ENCODE data around the gene MED12. TPM values are rescaled to one million over a fixed set of nuclear protein-coding genes. Genes with fewer than 3 reads are reported as not detected.

Gene MED12
- 12.8 and 18.1 TPM in 2 replicates for total RNA-seq (2014; rRNA removed; shearing (Covaris generic))
- 14.8 and 21.5 TPM in 2 replicates for polyA plus RNA-seq (2014; cell fraction: nucleus; rRNA removed)

DNA sequence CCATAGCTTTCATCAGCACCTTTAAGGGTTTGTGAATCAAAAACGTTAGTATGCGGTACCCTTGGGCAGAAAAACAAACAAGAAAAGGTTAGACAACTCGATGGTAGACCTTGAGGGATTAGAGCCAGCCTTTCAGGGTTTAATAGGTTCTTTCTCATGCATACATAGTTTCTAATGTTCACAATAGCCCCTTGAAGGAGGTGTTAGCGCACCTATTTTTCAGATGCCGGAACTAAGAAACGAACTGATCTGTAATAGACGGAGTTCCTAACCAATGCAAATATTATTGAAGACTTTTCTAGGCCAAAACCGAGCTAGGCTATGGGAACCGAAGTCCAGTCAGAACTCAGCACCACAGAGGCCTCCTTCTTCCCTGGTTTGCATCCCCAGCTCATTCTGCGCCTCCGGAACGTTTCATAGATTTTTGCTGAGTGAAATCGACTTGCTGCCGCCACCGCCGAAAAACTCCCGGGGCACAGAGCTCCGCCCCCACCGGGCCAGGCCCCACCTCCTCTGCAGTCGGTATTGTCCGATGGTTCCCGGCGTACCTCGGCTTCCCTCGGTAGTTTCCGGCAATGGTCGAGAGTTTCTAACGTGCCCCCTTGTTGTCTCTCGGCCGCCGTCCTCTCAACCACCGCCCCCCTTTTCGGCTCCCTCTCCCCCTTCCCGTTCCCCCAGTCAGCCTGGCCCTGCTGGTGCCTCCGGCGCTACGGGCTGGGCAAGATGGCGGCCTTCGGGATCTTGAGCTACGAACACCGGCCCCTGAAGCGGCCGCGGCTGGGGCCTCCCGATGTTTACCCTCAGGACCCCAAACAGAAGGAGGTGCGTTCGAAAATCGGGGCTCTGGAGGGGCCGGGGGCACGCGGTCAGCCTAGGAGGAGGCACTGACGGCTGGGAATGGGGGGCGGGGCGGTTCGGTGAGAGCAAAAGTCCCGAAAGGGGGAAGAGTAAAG, at the start of gene MED12:
TSS of gene MED12 (plus strand) at position 565 of the 953 bp plus-strand sequence. CDS start at position 724, 159 bp downstream.
- peak; percentile 56 for DNase-seq (ENCODE audit: extremely low read depth, low read depth)

DNA sequence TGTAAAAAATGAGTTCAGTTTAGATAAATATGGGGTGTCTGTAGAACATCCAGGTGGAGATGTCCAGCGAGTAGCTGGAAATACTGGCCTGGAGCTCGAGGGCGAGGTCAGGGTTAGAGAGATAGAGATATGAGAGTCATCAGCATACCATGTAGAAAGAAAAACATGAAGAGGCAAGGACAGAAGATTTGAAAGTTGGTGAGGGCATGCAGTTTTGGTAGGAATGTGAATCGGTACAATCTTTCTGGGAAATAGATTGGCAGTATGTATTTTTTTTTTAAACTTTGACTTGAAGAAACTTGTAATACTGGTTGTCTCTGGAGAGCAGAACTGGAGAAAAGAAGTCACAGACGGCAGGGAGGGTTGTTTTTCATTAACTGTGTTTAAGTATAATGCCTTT, 47.9 kb upstream of the MED12 start:
- DNase-seq (ENCODE audit: extremely low read depth, low read depth): no peak

DNA sequence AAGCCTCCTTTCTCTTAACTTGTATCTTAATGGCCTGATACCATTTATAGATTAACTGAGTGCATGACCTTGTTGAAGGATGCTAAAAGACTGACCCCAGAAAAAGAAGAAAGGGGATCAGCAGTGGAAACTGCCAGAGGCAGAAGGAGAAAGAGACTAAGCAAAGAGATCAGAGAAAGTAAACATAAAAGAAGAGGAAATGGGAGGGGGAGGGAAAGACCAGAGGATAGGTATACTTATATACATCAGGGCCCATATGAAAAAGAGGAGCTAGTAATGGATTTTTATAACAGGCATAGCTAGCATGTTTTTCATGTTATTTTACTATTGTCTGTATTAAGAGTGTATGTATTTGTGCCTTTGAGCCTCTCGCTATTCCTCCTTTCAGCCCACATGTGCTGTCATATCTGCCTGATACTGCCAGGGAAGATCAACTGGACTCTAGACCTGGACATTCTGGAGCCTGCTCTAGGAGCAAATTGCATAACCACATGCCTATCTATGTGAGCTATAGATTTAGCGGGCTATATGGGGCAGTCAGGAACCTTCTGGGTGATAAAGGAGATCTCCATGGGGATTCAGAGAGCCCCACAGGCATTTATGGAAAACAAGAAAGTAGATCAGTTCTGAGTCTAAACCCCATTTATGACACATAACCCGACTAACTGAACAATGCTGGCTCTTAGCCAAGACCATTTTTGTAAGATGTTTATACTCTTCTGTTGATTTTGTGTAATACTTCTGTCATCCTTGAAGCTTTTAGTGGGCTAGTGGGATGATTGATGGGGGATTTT, 36.9 kb upstream of the MED12 start:
- DNase-seq (ENCODE audit: extremely low read depth, low read depth): no peak

DNA sequence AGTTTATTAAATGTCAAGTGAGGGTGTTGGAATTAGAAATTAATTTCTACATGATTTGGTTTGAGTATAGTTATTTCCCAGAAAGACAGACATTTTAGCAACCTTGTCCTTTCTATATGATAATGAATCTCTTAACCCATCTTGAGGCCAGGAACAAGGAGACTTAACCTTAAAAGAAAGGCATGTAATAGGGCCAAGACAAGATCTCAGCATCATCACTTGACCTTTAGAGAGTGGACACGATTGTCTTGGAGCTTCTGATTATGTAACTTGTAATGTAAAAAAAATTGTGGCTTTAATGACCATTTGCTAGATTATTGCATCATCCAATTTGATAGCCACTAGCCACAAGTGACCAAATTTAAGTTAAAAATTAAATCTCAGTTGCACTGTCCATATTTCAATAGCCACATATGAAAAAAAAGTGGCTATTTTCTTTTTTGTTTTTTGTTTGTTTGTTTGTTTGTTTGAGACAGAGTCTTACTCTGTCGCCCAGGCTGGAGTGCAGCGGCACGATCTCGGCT, 36.2 kb upstream of the MED12 start:
- DNase-seq (ENCODE audit: extremely low read depth, low read depth): no peak

DNA sequence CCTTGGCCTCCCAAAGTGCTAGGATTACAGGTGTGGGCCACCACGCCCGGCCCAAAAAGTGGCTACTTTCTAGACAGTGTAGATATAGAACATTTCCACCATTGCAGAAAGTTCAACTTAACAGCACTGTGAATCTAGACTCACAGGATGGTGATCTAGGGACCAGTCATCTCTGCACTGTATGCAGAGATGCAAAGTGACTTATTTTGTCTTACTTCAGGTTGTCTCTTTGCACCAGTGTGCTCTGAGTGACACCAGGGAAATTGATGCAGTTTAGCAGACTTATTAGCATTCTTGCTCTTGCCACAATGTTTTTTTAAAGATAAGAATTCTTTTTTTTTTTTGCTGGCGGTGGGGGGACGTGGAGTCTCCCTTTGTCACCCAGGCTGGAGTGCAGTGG, 35.6 kb upstream of the MED12 start:
- no peak for DNase-seq (ENCODE audit: extremely low read depth, low read depth)

DNA sequence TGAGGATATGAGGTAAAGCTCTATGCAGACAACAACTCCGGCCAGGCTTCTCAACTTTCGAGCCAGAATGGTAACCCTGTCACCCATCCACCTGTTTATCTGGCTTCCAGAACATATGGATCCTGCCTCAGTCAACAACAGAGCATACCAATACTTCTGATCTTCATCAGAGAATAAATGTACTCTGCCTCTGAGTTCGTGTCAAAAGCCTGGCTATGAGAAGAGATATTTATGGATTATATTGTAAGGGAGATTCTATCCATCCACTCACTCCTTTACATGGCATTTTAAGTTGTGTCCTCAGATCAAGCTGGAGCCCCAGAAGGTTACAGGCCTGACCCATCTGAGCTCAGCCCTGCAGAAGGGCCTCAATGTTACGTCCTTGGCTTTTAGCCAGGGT, 32.5 kb upstream of the MED12 start:
- no peak for DNase-seq (ENCODE audit: extremely low read depth, low read depth)

DNA sequence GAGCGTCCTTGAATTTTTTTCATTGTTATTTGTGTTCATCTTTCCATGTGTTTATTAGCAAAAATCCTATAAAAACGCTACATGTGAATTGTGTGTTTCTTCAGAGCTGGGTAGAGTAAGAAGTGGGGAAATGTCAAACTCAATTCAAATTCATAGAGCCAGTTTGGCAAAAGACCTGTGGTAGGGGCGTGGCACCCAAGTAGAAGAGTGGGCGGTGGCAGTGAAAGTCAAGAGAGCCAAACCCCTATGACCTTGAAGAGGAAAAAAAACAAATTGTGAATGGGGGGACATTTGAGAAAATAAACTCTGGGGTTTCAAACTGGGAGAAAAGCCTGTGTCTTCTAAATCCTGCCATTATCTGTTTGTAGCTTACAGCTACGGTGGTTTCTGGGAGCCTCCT, 27.1 kb upstream of the MED12 start:
- DNase-seq (ENCODE audit: extremely low read depth, low read depth): no peak

DNA sequence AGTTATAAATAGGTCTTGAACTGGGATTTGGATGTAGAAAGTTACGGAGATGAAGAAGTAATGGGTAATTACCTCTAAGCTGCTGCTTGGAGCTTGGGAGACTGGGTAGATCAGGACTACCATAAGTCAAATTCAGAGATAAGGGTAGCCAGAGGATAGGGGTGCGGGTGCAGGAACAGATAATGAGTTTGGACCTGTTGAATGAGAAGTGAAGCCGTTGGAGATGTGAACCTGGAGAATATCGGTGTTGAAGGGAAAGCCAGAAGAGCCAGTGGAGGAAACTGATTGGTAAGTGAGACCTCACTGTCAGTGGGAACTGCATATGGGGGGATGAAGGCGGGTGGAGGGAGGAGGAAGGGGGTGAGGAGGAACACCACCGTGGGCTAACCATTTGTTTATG, 23.4 kb upstream of the MED12 start:
- DNase-seq (ENCODE audit: extremely low read depth, low read depth): no peak

DNA sequence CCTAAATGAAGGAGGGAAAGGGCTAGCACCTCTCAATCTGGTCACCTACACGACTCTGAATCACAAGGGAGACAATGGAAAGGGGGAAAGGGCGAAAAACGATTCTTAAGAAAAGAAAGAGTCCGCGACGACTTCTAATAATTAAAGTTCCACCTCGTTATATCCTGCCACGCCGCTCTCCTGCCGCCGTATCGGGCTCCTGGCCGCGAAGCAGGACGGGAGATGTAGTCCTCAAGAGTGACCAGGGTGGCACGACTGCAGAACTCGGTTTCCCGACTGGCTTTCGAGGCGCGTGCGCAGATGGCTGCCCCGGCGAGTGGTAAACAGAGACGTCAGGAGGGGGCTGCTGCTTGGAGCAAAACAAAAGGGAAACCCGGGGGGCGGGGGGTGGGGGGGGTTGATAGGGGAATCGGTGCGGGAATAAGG, 22.8 kb upstream of the MED12 start, which contains the start of gene FOXO4:
TSS of gene FOXO4 (plus strand) at position 297 of the 426 bp plus-strand sequence. CDS start 678 bp downstream, outside the sequence.
- DNase-seq (ENCODE audit: extremely low read depth, low read depth): peak; percentile 80

DNA sequence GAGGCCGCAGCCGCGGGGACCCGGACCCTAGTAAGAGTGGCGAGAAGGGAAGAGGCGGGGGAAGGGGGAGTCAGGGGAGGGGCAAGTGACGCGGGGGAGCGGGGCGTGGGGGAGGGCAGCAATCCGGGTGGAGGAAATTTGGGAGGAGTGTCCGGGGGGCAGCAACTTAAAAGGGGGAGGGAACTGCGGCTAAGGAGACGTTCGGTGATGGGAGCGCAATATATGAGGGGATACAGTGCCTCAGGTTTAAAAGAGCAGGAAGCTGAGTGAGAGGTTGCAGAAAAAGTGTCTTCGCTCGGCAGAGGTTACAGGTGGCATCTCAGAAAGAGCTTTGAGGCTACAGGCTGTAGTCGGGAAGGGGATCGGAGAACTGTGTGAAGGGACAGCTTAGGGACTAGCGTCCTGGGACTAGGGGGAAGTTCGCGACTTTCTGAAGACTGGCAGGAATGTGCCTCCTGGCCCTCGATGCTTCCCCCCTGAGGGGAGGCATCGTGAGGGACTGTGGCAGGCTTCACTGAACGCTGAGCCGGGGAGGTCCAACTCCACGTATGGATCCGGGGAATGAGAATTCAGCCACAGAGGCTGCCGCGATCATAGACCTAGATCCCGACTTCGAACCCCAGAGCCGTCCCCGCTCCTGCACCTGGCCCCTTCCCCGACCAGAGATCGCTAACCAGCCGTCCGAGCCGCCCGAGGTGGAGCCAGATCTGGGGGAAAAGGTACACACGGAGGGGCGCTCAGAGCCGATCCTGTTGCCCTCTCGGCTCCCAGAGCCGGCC, 22.2 kb upstream of the MED12 start:
- no peak for DNase-seq (ENCODE audit: extremely low read depth, low read depth)

DNA sequence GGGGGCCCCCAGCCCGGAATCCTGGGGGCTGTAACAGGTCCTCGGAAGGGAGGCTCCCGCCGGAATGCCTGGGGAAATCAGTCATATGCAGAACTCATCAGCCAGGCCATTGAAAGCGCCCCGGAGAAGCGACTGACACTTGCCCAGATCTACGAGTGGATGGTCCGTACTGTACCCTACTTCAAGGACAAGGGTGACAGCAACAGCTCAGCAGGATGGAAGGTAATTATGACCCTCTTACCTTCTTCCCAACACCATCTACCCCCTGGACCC, 21.7 kb upstream of the MED12 start:
- DNase-seq (ENCODE audit: extremely low read depth, low read depth): no peak

DNA sequence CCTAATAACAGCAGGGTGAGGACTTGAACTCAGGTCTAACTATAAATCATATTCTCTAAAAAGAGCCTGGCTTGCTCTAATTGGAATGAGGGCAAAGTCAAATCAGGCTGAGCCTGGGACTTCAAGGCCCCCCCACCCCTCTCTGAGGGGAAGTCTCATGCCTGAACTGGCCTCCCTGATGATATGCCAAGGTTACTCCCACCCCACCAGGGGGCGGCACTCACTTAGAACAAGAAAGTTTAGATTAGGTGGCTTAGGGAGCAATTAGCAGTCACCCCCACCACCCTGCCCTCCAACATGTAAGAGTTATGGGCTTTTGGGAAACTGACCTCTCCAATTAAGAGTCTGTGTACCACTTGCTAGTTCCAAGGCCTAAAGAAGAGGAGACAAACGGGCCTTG, 20.1 kb upstream of the MED12 start:
- no peak for DNase-seq (ENCODE audit: extremely low read depth, low read depth)

DNA sequence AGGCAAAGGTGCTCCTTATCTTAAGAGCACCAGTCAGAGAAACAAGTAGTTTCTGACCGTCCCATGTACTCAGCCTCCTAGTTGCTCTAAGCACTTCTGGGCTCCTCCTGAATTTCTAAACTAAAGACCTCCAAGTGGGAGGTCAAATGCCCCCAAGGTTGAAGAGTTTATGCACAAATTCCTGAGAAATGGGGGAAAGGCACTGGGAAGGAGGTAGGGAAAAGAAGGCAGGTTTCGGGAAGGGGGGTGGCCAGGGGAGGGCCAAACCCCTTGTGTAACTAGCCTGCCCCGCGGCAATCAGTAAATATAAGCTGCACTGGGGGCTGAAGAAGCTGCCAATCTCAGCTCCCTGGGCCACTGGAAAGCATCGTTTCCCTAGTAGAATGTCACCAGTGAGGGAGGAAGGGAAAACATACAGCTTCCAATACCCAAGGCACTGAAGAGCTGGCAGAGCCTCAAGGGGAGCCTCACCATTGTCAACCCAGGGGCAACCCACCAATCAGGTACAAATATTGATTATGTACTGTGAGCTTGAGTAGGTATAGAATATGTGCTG, 19.4 kb upstream of the MED12 start:
- no peak for DNase-seq (ENCODE audit: extremely low read depth, low read depth)

DNA sequence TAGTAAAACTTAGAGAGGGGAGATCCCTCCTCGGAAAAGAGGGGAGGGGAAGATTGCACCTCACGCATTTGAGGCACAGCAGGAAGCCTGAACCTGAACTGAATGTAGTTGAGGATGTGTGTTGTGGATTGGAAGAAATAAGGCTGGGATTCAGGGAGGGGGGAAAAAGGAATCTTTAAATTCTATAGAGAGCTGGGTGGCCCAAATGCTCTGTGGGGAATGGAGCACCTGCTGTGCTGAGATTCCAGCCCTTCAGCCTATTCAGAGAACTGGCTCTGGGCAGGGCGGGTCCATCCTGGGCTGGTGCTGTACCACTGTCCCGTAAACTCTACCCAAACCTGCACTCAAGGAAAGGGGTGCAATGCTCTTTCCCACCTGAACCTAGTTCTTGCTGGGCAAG, 18.7 kb upstream of the MED12 start:
- DNase-seq (ENCODE audit: extremely low read depth, low read depth): no peak

DNA sequence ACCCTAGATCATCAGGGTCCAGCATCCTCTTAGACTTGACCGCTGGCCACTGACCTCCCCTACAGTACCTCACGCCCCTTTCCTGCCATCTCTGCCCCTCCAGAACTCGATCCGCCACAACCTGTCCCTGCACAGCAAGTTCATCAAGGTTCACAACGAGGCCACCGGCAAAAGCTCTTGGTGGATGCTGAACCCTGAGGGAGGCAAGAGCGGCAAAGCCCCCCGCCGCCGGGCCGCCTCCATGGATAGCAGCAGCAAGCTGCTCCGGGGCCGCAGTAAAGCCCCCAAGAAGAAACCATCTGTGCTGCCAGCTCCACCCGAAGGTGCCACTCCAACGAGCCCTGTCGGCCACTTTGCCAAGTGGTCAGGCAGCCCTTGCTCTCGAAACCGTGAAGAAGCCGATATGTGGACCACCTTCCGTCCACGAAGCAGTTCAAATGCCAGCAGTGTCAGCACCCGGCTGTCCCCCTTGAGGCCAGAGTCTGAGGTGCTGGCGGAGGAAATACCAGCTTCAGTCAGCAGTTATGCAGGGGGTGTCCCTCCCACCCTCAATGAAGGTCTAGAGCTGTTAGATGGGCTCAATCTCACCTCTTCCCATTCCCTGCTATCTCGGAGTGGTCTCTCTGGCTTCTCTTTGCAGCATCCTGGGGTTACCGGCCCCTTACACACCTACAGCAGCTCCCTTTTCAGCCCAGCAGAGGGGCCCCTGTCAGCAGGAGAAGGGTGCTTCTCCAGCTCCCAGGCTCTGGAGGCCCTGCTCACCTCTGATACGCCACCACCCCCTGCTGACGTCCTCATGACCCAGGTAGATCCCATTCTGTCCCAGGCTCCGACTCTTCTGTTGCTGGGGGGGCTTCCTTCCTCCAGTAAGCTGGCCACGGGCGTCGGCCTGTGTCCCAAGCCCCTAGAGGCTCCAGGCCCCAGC, 17.6 kb upstream of the MED12 start:
- DNase-seq (ENCODE audit: extremely low read depth, low read depth): no peak

DNA sequence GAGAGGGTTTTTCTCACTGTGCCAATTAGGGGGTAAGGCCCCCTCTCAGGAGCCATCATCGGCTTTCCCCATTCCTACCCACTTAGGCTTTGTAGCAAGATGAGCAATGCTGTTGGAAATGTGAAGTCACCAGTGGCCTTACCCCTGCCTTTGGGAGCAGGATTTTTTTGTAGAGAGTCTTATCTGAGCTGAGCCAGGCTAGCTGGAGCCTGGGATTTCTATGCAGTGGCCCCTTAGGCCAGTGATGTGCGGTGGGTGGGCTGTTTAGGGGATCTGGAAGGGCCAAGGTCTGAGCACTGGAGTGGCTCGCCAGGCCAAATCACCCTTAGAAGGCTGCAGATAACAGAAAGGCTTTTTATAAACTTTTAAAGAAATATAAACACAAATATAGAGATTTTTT, 16.1 kb upstream of the MED12 start:
- no peak for DNase-seq (ENCODE audit: extremely low read depth, low read depth)

DNA sequence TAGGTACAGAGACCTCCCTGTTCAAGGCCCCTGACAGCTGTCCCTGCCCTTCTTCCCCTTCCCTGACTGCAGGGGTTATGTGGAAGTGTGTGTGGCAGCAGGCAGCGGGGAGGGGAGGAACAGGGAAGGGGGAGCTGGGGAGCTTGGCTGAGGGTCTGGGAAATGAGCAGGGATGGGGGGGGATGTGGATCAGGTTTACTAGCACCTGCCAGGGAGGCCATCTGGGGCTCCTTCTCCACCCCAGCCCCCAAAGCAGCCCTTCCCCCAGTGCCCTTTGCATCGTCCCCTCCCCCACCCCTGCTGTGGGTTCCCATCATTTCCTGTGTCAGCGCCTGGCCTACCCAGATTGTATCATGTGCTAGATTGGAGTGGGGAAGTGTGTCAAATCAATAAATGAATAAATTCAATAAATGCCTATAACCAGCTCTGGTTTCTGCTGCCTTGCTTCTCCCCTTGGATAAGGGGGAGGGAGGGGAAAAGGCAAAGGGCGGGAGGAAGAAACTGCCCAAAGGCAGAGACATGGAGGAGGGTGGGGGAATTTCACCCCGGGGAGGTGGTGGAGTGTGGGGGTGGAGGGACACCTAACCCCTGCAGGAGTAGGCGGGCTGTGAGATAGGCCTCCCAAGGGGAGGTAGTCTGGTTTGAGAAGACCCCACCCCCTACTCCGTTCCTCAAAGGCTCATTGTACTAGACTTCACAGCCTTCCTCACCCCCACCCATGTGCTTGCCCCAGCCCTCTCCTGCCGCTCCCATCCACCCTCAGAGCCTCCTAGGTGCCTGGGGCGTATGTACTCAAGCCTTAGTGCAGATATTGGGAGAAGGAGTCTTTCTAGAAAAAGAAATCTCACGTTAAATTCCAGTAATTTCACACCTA, 15.0 kb upstream of the MED12 start:
- DNase-seq (ENCODE audit: extremely low read depth, low read depth): no peak

DNA sequence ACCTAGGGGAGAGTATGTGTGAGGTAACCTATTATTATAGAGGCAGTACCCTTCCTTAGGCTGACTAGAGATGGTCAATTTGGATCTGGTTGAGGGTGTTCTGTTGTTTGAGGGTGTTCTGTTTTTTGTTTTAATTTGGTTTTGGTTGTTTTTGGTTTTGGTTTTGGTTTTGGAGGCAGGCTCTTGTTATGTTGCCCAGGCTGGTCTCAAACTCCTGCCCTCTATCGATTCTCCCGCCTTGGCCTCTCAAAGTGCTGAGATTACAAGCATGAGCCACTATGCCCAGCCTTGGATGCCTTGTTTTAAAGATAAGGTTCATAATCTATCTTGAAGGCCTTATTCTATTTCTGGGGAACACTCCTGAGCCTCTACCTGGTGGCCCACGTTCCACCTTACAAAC, 12.8 kb upstream of the MED12 start:
- no peak for DNase-seq (ENCODE audit: extremely low read depth, low read depth)

All from NCI-H460 (cell line).